GM12891 (cell line): ENCODE measurements around the gene TMTC4.

Experiments
- POLR2A ChIP-seq: IDR thresholded peaks from 2 replicates; pipeline ENCODE4 v1.6.1; 2011; ENCODE audit warnings: low read depth, low read length, control low read depth
- SPI1 ChIP-seq: IDR thresholded peaks from 2 replicates; pipeline ENCODE4 v1.6.1; 2011; ENCODE audit warnings: low read depth, low read length, control low read depth
- TAF1 ChIP-seq: IDR thresholded peaks from 2 replicates; pipeline ENCODE4 v1.6.1; 2011; ENCODE audit warnings: low read depth, low read length, control low read depth

GRCh38 chr13:100630555-100630954, 44.0 kb downstream of the TMTC4 start:
- TF ChIP-seq POLR2A: no peak
- TF ChIP-seq TAF1: no peak
- no peak for TF ChIP-seq SPI1
